GM19468 (cell line): ENCODE measurements around the gene KLHL36.

Experiments
- ATAC-seq: cut with Tn5 transposase; IDR thresholded peaks from one replicate; pipeline ENCODE4 v1.9.1; 2021; ENCODE audit warnings: mild to moderate bottlenecking, moderate library complexity, moderate number of reproducible peaks; ENCODE audit not compliant: unreplicated experiment; ENCODE audit errors: extremely low read depth

KLHL36 gene

DNA sequence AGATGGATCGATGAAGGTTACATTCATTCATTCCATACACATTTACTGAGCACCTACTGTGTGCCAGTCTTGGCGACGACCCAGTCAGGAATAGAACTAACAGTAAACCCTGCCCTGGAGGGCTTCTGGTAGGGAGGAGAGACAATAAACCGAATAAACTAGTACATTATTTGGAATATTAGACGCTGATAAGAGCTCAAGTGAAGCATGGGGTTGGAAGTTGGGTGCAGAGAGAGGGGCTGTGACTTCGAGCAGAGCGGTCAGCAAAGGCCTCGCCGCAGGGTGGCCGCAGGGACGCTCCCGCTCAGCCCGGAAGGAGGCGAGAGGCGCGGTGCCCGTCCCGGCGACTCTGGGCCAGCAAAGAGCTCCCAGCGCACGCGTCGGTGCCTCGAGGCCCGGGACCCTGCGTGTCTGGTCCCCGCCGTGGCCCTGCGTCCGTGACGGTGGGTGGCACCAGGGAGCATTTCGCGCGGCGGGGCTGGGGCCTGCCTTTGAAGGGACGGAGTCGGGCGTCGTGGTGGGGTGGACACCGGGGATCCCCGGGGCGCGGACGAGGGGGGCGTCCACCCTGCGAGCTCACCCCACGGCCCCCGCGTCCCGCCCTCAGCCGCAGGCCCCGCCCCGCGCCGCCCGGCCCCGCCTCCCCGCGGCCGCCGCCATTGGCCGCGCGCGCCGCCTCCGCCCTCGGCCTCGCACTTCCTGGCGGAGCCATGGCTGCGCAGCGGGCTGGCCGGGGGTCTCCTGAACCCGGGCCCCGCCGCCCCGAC lies at the start of gene KLHL36:
TSS of gene KLHL36 (plus strand) at position 684 of the 767 bp plus-strand sequence. CDS start 2,357 bp downstream, outside the sequence.
- ATAC-seq = peak; percentile 47

- ATAC-seq = no peak
Measured at GRCh38 chr16:84599521-84600202, 48.6 kb upstream of the KLHL36 start.

DNA sequence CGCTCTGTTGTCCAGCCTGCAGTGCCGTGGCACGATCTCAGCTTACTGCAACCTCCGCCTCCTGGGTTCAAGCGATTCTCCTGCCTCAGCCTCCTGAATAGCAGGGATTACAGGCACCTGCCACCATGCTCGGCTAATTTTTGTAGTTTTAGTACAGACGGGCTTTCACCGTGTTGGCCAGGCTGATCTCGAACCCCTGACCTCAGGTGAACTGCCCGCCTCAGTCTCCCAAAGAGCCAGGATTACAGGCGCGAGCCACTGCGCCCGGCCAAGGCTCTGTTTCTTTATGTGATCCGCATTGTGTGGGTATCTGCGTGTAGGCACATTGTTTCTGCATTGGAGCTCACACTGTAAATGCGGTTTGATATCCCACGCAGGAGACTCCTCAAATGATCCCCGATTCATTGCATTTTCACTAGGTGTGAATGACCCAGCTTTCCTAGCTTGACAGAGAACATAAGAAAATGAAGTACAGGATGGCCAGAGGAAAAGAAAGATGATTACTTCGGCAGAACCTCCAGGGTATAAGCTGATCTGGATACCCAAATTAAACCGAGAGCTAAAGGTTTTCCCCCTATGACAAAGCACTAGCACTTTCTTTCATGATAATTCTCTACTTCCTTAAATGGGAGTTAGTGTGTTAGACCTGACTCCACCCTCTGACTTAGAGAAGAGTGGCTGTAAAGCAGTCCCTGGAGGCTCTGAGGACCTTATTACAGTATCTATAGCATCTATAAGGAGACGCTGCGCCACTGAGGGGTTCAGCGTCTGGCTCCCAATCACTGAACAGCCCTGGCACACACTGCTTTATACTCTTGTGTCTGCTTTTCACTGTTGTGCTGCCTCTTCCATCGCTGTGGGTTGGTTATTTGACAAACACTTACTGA lies 47.7 kb upstream of the KLHL36 start:
- ATAC-seq = peak; percentile 56

GRCh38 chr16:84603140-84603816 lies 45.0 kb upstream of the KLHL36 start:
- no peak for ATAC-seq

GRCh38 chr16:84603940-84604339 lies 44.4 kb upstream of the KLHL36 start:
- no peak for ATAC-seq

GRCh38 chr16:84604477-84605013 lies 43.8 kb upstream of the KLHL36 start:
- ATAC-seq = no peak

DNA sequence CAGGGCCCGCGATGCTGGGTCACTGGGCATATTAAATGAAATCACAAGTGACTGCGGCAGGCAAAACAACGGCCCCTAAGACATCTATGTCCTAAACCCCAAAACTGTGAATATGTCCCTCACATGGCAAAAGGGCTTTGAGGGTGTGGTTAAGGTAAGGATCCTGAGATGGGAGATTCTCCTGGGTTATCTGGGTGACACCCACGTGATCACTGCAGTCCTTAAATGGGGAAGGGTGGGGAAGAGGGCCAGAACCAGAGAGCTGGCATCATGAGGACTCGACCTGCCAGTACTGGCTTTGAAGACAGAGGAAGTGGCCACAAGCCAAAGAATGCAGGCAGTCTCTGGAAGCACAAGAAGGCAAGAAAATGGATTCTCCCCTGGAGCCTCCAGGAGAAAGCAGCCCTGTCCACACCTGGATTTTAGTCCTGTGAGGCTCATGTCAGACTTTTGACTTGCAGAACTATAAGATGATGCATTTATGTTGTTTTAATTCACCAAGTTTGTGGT lies 42.9 kb upstream of the KLHL36 start:
- no peak for ATAC-seq

- ATAC-seq = no peak
Measured at GRCh38 chr16:84606081-84606875, 42.0 kb upstream of the KLHL36 start.

GRCh38 chr16:84607061-84607460 lies 41.2 kb upstream of the KLHL36 start:
- ATAC-seq = no peak

- ATAC-seq = no peak
Measured at GRCh38 chr16:84607694-84608093, 40.6 kb upstream of the KLHL36 start.

DNA sequence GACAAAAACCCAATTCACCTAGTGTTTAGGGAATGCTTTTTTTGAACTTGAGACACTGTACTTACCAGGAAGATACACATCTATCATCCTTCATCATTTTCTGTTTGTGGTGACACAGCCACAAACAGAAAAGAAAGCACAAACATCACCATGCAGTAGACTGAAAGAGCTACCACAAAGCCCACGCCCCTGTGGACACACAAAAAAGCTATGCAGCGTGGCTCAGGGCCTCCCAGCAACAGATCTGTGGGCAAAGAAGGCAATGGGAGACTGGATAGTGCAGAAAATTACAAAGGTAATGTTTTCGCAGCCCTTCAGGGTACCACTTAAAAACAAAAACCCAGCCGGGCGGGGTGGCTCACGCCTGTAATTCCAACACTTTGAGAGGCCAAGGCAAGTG lies 40.0 kb upstream of the KLHL36 start:
- no peak for ATAC-seq

DNA sequence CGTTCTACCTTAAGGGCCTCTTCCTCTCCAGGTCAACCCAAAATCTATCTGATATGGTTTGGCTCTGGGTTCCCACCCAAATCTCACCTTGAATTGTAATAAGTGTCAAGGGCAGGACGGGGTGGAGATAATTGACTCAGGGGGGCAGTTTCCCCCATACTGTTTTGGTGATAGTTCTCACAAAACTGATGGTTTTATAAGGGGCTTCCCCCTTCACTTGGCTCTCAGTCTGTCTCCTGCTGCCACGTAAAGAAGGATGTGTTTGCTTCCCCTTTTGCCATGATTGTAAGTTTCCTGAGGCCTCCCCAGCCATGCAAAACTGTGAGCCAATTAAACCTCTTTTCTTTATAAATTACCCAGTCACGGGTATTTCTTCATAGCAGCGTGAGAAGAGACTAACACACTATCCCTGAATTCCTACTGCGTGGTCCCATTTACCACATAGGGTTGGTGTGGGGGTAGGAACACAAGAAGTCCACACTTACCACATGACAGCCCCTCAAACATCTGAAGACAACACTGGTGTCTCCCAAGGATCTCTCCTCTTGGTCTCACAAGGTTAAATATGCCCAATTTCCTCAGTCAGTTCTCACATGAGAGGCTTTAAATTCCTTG lies 38.6 kb upstream of the KLHL36 start:
- no peak for ATAC-seq

- no peak for ATAC-seq
Measured at GRCh38 chr16:84610376-84610775, 37.9 kb upstream of the KLHL36 start.

GRCh38 chr16:84611041-84611440 lies 37.3 kb upstream of the KLHL36 start:
- no peak for ATAC-seq

GRCh38 chr16:84612686-84613085 lies 35.6 kb upstream of the KLHL36 start:
- no peak for ATAC-seq

DNA sequence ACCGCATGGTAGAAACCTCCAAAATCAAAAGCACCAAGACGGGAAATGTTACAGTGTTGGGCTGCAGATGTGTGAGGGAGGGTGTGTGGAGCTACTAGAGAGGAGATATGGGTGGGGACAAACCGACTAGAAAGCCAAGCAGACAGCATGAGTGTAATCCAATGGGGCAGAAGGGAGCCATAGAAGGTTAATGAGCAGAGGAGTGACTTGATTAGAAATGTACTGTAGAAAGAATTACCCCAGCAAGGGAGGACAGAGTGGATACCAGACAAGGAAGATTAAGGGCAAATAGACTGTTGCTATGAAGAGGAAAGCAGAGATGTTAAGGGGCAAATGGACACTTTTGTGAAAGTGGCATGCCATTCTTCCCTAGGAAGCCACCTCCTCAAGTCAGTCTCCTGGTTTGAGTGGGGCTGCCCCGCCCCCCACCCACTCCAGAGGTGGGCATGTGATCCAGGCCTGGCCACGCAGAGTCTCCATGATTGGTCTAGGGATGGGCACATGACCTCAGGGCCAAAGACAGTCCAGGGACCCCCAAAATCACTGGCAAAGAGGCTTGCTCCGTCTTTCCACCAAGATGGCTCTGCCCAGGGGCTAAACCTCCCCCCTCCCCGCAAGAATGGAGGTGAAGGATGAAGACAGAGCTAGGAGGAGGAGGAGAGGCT lies 34.8 kb upstream of the KLHL36 start:
- no peak for ATAC-seq

DNA sequence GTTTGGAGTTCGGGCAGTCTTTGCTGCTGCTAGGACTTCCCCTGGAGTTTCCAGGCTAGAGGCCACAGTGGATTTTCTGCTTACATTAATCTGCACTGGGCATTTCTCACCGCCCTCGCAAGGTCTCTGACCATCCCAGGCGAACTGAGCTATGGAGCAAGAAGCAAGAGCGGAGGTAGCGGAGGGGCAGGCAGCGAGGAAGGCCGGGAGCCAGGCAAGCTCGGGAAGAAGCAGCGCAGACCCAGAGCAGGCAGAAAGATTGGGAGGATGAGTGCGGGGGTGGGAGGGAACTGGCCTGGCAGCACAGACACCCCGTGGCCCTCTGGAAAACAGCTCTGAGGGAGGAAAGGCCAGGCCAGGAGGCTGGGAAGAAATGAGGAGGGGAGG lies 34.2 kb upstream of the KLHL36 start:
- ATAC-seq = no peak

DNA sequence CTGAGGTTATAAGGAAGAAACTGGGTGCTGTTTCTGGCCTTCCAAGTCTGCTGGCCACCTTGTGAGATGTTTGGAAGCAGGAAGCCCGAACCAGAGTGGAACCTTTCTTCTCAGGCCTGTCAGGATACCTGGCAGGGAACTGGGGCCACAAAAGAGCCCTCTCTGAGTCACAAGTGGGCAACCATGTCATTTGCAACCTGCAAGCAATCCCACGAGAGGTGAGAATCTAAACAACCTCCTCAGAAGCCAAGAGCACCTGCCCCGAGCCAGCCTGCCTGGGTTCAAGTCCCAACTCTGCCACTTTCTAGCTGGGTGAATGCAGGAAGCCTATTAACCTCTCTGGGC lies 33.7 kb upstream of the KLHL36 start:
- no peak for ATAC-seq
